Activated naive CD8-positive, alpha-beta T cell treated with anti-CD3 and anti-CD28 coated beads, Interleukin-2, amount 50 U/mL, for 24 hours (primary cell): ENCODE results near the gene C1orf87.
"Not testable (repeated sequence)": the region's sequence is repeated elsewhere in the genome, so short reads cannot be mapped to it uniquely, and the experiment has no call there.

Experiments
- ATAC-seq: fragments of 150-1000 bp; cut with Tn5 transposase; one replicate; pipeline ENCODE4 v1.10.0; 2021
- DNase-seq: peaks from one replicate; pipeline ENCODE4 v3.0.0; 2021
- H3K27ac Mint-ChIP-seq: one replicate; pipeline ENCODE4 v1.8.0; 2021; ENCODE audit warnings: mild to moderate bottlenecking, mixed read lengths
- H3K27me3 Mint-ChIP-seq: one replicate; pipeline ENCODE4 v1.8.0; 2021; ENCODE audit warnings: mixed read lengths
- H3K36me3 Mint-ChIP-seq: one replicate; pipeline ENCODE4 v1.8.0; 2021; ENCODE audit warnings: low read depth, mixed read lengths
- H3K4me1 Mint-ChIP-seq: one replicate; pipeline ENCODE4 v1.8.0; 2021; ENCODE audit warnings: mixed read lengths
- H3K4me3 Mint-ChIP-seq: one replicate; pipeline ENCODE4 v1.8.0; 2021; ENCODE audit warnings: mild to moderate bottlenecking, moderate library complexity, mixed read lengths
- H3K9me3 Mint-ChIP-seq: one replicate; pipeline ENCODE4 v1.8.0; 2021; ENCODE audit warnings: mixed read lengths

The C1orf87 gene

GRCh38 chr1:59968746-59969145 lies 104.8 kb downstream of the C1orf87 start:
- not testable (repeated sequence) for DNase-seq, H3K36me3 Mint-ChIP-seq, H3K4me1 Mint-ChIP-seq, H3K9me3 Mint-ChIP-seq, ATAC-seq, H3K27ac Mint-ChIP-seq, H3K4me3 Mint-ChIP-seq, H3K27me3 Mint-ChIP-seq

GRCh38 chr1:59967780-59968179 lies 105.8 kb downstream of the C1orf87 start:
- peaks cover 4% of the 10 kb centered on the region for H3K4me1 Mint-ChIP-seq
- H3K9me3 Mint-ChIP-seq = no peaks in the 10 kb centered on the region
- DNase-seq = no peak
- H3K36me3 Mint-ChIP-seq = no peaks in the 10 kb centered on the region
- no peak overlapping the region for H3K4me3 Mint-ChIP-seq
- no peak overlapping the region for H3K27ac Mint-ChIP-seq
- peaks cover 2% of the 10 kb centered on the region for H3K27me3 Mint-ChIP-seq
- ATAC-seq = no peak

- ATAC-seq = no peak
- Mint-ChIP-seq H3K4me3 (no peak overlapping the region), H3K27me3 (peaks cover 2% of the 10 kb centered on the region), H3K4me1 (peaks cover 4% of the 10 kb centered on the region), H3K27ac (no peak overlapping the region), H3K9me3 (no peaks in the 10 kb centered on the region), H3K36me3 (no peaks in the 10 kb centered on the region)
- DNase-seq = no peak
These were observed 106.4 kb downstream of the C1orf87 start for GRCh38 chr1:59967141-59967697.

GRCh38 chr1:59952065-59952464 lies 121.5 kb downstream of the C1orf87 start:
- ATAC-seq (no peak), DNase-seq (no peak)
- no peaks in the 10 kb centered on the region for H3K4me1 Mint-ChIP-seq
- no peaks in the 10 kb centered on the region for H3K9me3 Mint-ChIP-seq
- no peak overlapping the region for H3K27ac Mint-ChIP-seq
- H3K4me3 Mint-ChIP-seq = no peak overlapping the region
- no peaks in the 10 kb centered on the region for H3K36me3 Mint-ChIP-seq
- no peaks in the 10 kb centered on the region for H3K27me3 Mint-ChIP-seq

GRCh38 chr1:59949648-59950047 lies 123.9 kb downstream of the C1orf87 start:
- Mint-ChIP-seq H3K9me3 (no peaks in the 10 kb centered on the region), H3K4me3 (no peak overlapping the region)
- ATAC-seq = no peak

GRCh38 chr1:59948990-59949389 lies 124.6 kb downstream of the C1orf87 start:
- no peak overlapping the region for H3K4me3 Mint-ChIP-seq
- ATAC-seq (no peak), DNase-seq (no peak)
- H3K36me3 Mint-ChIP-seq = no peaks in the 10 kb centered on the region
- no peaks in the 10 kb centered on the region for H3K27me3 Mint-ChIP-seq
- H3K27ac Mint-ChIP-seq = no peak overlapping the region
- no peaks in the 10 kb centered on the region for H3K9me3 Mint-ChIP-seq
- H3K4me1 Mint-ChIP-seq = no peaks in the 10 kb centered on the region

More at GRCh38 chr1:59949648-59950047, 123.9 kb downstream of the C1orf87 start:
- Mint-ChIP-seq H3K27me3 (no peaks in the 10 kb centered on the region), H3K36me3 (no peaks in the 10 kb centered on the region), H3K27ac (no peak overlapping the region), H3K4me1 (no peaks in the 10 kb centered on the region)
- DNase-seq = no peak

GRCh38 chr1:59947047-59947938 lies 126.3 kb downstream of the C1orf87 start:
- ATAC-seq (peak; percentile 88), DNase-seq (peak; percentile 42)
- Mint-ChIP-seq H3K27me3 (no peaks in the 10 kb centered on the region), H3K27ac (no peak overlapping the region), H3K4me1 (no peaks in the 10 kb centered on the region), H3K4me3 (no peak overlapping the region), H3K9me3 (no peaks in the 10 kb centered on the region), H3K36me3 (no peaks in the 10 kb centered on the region)

GRCh38 chr1:59945790-59946189 lies 127.8 kb downstream of the C1orf87 start:
- Mint-ChIP-seq H3K36me3 (no peaks in the 10 kb centered on the region), H3K27me3 (no peaks in the 10 kb centered on the region), H3K9me3 (no peaks in the 10 kb centered on the region), H3K4me1 (no peaks in the 10 kb centered on the region), H3K27ac (no peak overlapping the region), H3K4me3 (no peak overlapping the region)
- ATAC-seq (no peak), DNase-seq (no peak)
